HG03103 (cell line): ENCODE data around the gene IFNLR1.
"Not testable (repeated sequence)": the region's sequence is repeated elsewhere in the genome, so short reads cannot be mapped to it uniquely, and the experiment has no call there.

Experiments
- ATAC-seq: cut with Tn5 transposase; IDR thresholded peaks from one replicate; pipeline ENCODE4 v1.9.1; 2021; ENCODE audit warnings: low read depth; ENCODE audit not compliant: unreplicated experiment

Gene IFNLR1

GRCh38 chr1:24186993-24187790 lies at the start of gene IFNLR1:
Gene IFNLR1, minus strand, starts transcription at chr1:24187289. Its CDS starts 41 bp downstream, at chr1:24187248.
- ATAC-seq = no peak

- no peak for ATAC-seq
These were observed 49.1 kb upstream of the IFNLR1 start for GRCh38 chr1:24235921-24236788.

- no peak for ATAC-seq
These were observed 46.9 kb upstream of the IFNLR1 start for GRCh38 chr1:24233684-24234600.

- ATAC-seq = no peak
These were observed 44.6 kb upstream of the IFNLR1 start for GRCh38 chr1:24231701-24232100.

GRCh38 chr1:24228311-24228710 lies 41.2 kb upstream of the IFNLR1 start:
- ATAC-seq = peak; percentile 68

- no peak for ATAC-seq
These were observed 39.7 kb upstream of the IFNLR1 start for GRCh38 chr1:24226749-24227148.

- ATAC-seq = no peak
These were observed 37.7 kb upstream of the IFNLR1 start for GRCh38 chr1:24224761-24225160.

GRCh38 chr1:24224086-24224485 lies 37.0 kb upstream of the IFNLR1 start:
- no peak for ATAC-seq

- ATAC-seq = no peak
These were observed 35.7 kb upstream of the IFNLR1 start for GRCh38 chr1:24222793-24223192.

- ATAC-seq = no peak
These were observed 35.0 kb upstream of the IFNLR1 start for GRCh38 chr1:24222008-24222605.

GRCh38 chr1:24221246-24221645 lies 34.2 kb upstream of the IFNLR1 start:
- no peak for ATAC-seq

GRCh38 chr1:24216276-24217074 lies 29.4 kb upstream of the IFNLR1 start:
- ATAC-seq = no peak

- no peak for ATAC-seq
These were observed 28.2 kb upstream of the IFNLR1 start for GRCh38 chr1:24215226-24215814.

- ATAC-seq = no peak
These were observed 25.3 kb upstream of the IFNLR1 start for GRCh38 chr1:24212376-24212775.

GRCh38 chr1:24210195-24210627 lies 23.1 kb upstream of the IFNLR1 start:
- ATAC-seq = no peak

- ATAC-seq = no peak
These were observed 22.0 kb upstream of the IFNLR1 start for GRCh38 chr1:24209097-24209496.

GRCh38 chr1:24207709-24208108 lies 20.6 kb upstream of the IFNLR1 start:
- ATAC-seq = no peak

GRCh38 chr1:24207395-24207687 lies 20.3 kb upstream of the IFNLR1 start:
- ATAC-seq = not testable (repeated sequence)
